K562 (cell line): ENCODE results near the gene KTI12.

Experiments
- ATF1 ChIP-seq, 2 experiments: fragments of 450-650 bp in 1 of 2; IDR thresholded peaks; 2 replicates each; pipeline ENCODE4 v1.6.1; 2016; ENCODE audit warnings: missing compliant biosample characterization in 1 of 2, missing genetic modification characterization in 1 of 2
- CTCF ChIP-seq, 3 experiments: IDR thresholded peaks in 2 of 3; conservative IDR thresholded peaks in 1 of 3; 2 replicates each; pipeline ENCODE4 v1.5.1; 2011 to 2012; ENCODE audit warnings: low read length in 3 of 3, mild to moderate bottlenecking in 3 of 3, control low read depth in 2 of 3, improper control_type of control experiment in 1 of 3, inconsistent platforms in 1 of 3, low read depth in 1 of 3, mixed read lengths in 1 of 3, moderate library complexity in 1 of 3; ENCODE audit not compliant: insufficient read depth in 2 of 3
- EGR1 ChIP-seq: fragments of 450-650 bp; conservative IDR thresholded peaks from 2 replicates; pipeline ENCODE4 v1.6.1; 2017; ENCODE audit warnings: mild to moderate bottlenecking
- EP300 ChIP-seq: IDR thresholded peaks from 2 replicates; pipeline ENCODE4 v1.6.1; 2012; ENCODE audit warnings: low read length, improper control_type of control experiment
- PRDM10 ChIP-seq: fragments of 450-650 bp; IDR thresholded peaks from 2 replicates; pipeline ENCODE4 v1.6.1; 2018; ENCODE audit not compliant: partially characterized antibody

- no peak for TF ChIP-seq ATF1 (CRISPR knock-in tag; IDR thresholded peaks at IDR 0.05)
- TF ChIP-seq ATF1 (tag; IDR thresholded peaks at IDR 0.05), result no peak
- TF ChIP-seq EGR1, result no peak
- no peak for TF ChIP-seq CTCF (IDR thresholded peaks at IDR 0.05 in 2 of 3, conservative IDR thresholded peaks at IDR 0.05 in 1 of 3; ENCODE audit: insufficient read depth in 2 of 3, low read depth in 1 of 3, low read length in 3 of 3)
- TF ChIP-seq EP300, result no peak
- TF ChIP-seq PRDM10, result no peak
Measured at GRCh38 chr1:52037402-52037814, 3.8 kb upstream of the KTI12 start.
